Glutamatergic neuron (in vitro differentiated cells): Measurements from ENCODE around the gene DHRS7. TPM values are rescaled to one million over a fixed set of nuclear protein-coding genes. Genes with fewer than 3 reads are reported as not detected.

Source experiments
- DNase-seq: peaks from one replicate; pipeline ENCODE4 v3.0.0; 2022
- H3K27ac Mint-ChIP-seq: one replicate; pipeline ENCODE4 v1.8.0; 2020; ENCODE audit warnings: mild to moderate bottlenecking, mixed read lengths, inconsistent platforms; ENCODE audit not compliant: unreplicated experiment
- H3K27me3 Mint-ChIP-seq: one replicate; pipeline ENCODE4 v1.8.0; 2020; ENCODE audit warnings: mild to moderate bottlenecking, moderate library complexity, mixed read lengths, inconsistent platforms; ENCODE audit not compliant: unreplicated experiment
- H3K36me3 Mint-ChIP-seq: one replicate; pipeline ENCODE4 v1.8.0; 2020; ENCODE audit warnings: mild to moderate bottlenecking, mixed read lengths, inconsistent platforms; ENCODE audit not compliant: unreplicated experiment
- H3K4me1 Mint-ChIP-seq: one replicate; pipeline ENCODE4 v1.8.0; 2020; ENCODE audit warnings: mild to moderate bottlenecking, low read depth, mixed read lengths, inconsistent platforms; ENCODE audit not compliant: unreplicated experiment
- H3K4me3 Mint-ChIP-seq: one replicate; pipeline ENCODE4 v1.8.0; 2020; ENCODE audit warnings: mild to moderate bottlenecking, mixed read lengths, inconsistent platforms; ENCODE audit not compliant: unreplicated experiment
- H3K9me3 Mint-ChIP-seq: one replicate; pipeline ENCODE4 v1.8.0; 2020; ENCODE audit warnings: mild to moderate bottlenecking, moderate library complexity, mixed read lengths, inconsistent platforms; ENCODE audit not compliant: unreplicated experiment
- total RNA-seq: library from RNA; stranded (reverse); fragmentation: NEBNext Ultra II Directional; extraction: Animal tissue kit (Norgen Biotek cat#: 25700); gene quantifications from one replicate; pipeline ENCODE4 v1.2.1, GENCODE V29; 2021; ENCODE audit not compliant: unreplicated experiment
- TF ChIP-seq, protein P1 (sequence below): fragments of 200-600 bp; sonication (generic); IDR thresholded peaks from one replicate; pipeline ENCODE4 v1.5.0; 2021; ENCODE audit not compliant: partially characterized antibody, unreplicated experiment

DHRS7 gene
- total RNA-seq, 1 donor from 2014 or later, result 74.8 TPM

DNA sequence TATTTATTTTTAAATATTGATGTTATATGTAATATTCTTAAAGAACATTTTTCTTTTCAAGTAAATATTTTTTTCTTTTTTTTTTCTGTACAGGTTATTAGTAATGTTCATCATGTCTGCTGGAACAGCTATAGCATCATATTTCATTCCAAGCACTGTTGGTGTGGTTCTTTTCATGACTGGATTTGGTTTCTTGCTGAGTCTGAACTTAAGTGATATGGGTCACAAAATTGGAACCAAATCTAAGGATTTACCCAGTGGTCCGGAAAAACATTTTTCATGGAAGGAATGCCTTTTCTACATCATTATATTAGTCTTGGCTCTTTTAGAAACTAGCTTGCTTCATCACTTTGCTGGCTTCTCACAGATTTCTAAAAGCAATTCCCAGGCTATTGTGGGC lies 50.3 kb downstream of the DHRS7 start:
- H3K4me3 Mint-ChIP-seq, result no peak overlapping the region
- TF ChIP-seq, protein P1, sequence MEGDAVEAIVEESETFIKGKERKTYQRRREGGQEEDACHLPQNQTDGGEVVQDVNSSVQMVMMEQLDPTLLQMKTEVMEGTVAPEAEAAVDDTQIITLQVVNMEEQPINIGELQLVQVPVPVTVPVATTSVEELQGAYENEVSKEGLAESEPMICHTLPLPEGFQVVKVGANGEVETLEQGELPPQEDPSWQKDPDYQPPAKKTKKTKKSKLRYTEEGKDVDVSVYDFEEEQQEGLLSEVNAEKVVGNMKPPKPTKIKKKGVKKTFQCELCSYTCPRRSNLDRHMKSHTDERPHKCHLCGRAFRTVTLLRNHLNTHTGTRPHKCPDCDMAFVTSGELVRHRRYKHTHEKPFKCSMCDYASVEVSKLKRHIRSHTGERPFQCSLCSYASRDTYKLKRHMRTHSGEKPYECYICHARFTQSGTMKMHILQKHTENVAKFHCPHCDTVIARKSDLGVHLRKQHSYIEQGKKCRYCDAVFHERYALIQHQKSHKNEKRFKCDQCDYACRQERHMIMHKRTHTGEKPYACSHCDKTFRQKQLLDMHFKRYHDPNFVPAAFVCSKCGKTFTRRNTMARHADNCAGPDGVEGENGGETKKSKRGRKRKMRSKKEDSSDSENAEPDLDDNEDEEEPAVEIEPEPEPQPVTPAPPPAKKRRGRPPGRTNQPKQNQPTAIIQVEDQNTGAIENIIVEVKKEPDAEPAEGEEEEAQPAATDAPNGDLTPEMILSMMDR, result no peak

GRCh38 chr14:60111732-60112131 lies 53.5 kb downstream of the DHRS7 start:
- no peak overlapping the region for H3K27ac Mint-ChIP-seq
- no peaks in the 10 kb centered on the region for H3K4me1 Mint-ChIP-seq
- no peak for DNase-seq
- TF ChIP-seq, protein P1, result no peak
- peaks cover 2% of the 10 kb centered on the region for H3K9me3 Mint-ChIP-seq
- H3K4me3 Mint-ChIP-seq, result no peak overlapping the region
- H3K36me3 Mint-ChIP-seq, result no peaks in the 10 kb centered on the region
- no peaks in the 10 kb centered on the region for H3K27me3 Mint-ChIP-seq

More for the DNA sequence above, 50.3 kb downstream of the DHRS7 start:
- DNase-seq, result no peak
- Mint-ChIP-seq H3K9me3 (peaks cover 1% of the 10 kb centered on the region), H3K36me3 (no peaks in the 10 kb centered on the region), H3K27ac (no peak overlapping the region), H3K4me1 (no peaks in the 10 kb centered on the region), H3K27me3 (peaks cover 3% of the 10 kb centered on the region)

DNA sequence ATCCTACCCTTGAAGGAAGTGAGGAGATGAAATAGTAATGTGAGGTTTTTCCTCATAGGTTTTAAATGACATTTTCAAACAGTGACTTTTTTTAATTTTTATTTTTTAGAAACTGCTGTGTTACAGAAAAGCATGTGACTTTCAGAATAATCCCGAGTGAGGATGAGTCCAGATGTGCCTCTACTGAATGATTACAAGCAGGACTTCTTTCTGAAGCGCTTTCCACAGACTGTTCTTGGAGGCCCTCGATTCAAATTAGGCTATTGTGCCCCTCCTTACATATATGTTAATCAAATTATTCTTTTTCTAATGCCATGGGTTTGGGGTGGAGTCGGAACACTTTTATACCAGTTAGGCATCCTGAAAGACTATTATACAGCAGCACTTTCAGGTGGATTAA lies 57.7 kb downstream of the DHRS7 start:
- TF ChIP-seq, protein P1, result no peak
- peaks cover 2% of the 10 kb centered on the region for H3K4me1 Mint-ChIP-seq
- no peaks in the 10 kb centered on the region for H3K27me3 Mint-ChIP-seq
- H3K27ac Mint-ChIP-seq, result no peak overlapping the region
- no peaks in the 10 kb centered on the region for H3K36me3 Mint-ChIP-seq
- DNase-seq, result no peak
- H3K4me3 Mint-ChIP-seq, result no peak overlapping the region
- H3K9me3 Mint-ChIP-seq, result peaks cover 2% of the 10 kb centered on the region

GRCh38 chr14:60106339-60106738 lies 58.9 kb downstream of the DHRS7 start:
- H3K9me3 Mint-ChIP-seq, result peaks cover 2% of the 10 kb centered on the region
- TF ChIP-seq, protein P1, result no peak
- H3K4me1 Mint-ChIP-seq, result peaks cover 2% of the 10 kb centered on the region
- H3K36me3 Mint-ChIP-seq, result no peaks in the 10 kb centered on the region
- no peak overlapping the region for H3K27ac Mint-ChIP-seq
- no peak overlapping the region for H3K4me3 Mint-ChIP-seq
- DNase-seq, result no peak
- no peaks in the 10 kb centered on the region for H3K27me3 Mint-ChIP-seq

- no peak for DNase-seq
- TF ChIP-seq, protein P1, result no peak
- Mint-ChIP-seq H3K9me3 (no peaks in the 10 kb centered on the region), H3K36me3 (peaks cover 7% of the 10 kb centered on the region), H3K4me3 (no peak overlapping the region), H3K27ac (no peak overlapping the region), H3K4me1 (peaks cover 7% of the 10 kb centered on the region), H3K27me3 (no peaks in the 10 kb centered on the region)
These were observed 62.8 kb downstream of the DHRS7 start for GRCh38 chr14:60102389-60102788.
